ENCODE data around the gene CADM3. TPM values are rescaled to one million over a fixed set of nuclear protein-coding genes. Genes with fewer than 3 reads are reported as not detected.

Gene CADM3
- total RNA-seq, 1 experiment from 2014 or later, result not detected

GRCh38 chr1:159146980-159147379 lies 24.4 kb upstream of the CADM3 start:
- no peak overlapping the region for H3K4me2 ChIP-seq
- H3K9me3 ChIP-seq (ENCODE audit: insufficient read depth, low read depth), result no peaks in the 10 kb centered on the region
- no peaks in the 10 kb centered on the region for H3F3A ChIP-seq (ENCODE audit: insufficient read depth, low read depth)
- no peak overlapping the region for H3K27ac ChIP-seq
- intact Hi-C loops (cut with micrococcal nuclease; ENCODE audit: unreplicated experiment), result no loop called here
- H3K27me3 ChIP-seq (ENCODE audit: insufficient read depth, low read depth), result peaks cover 10% of the 10 kb centered on the region; the same call in 1 of the 2 replicates
- POLR2A ChIA-PET (ENCODE audit: unreplicated experiment), result no interaction called here
- no peak overlapping the region for H2AFZ ChIP-seq
- no peaks in the 10 kb centered on the region for H3K9me2 ChIP-seq (ENCODE audit: insufficient read depth)
- TF ChIP-seq CTCF (conservative IDR thresholded peaks at IDR 0.05), result no peak
- no peak for TF ChIP-seq EZH2 (IDR thresholded peaks at IDR 0.05; ENCODE audit: low read depth)
- no peaks in the 10 kb centered on the region for H3K36me3 ChIP-seq (ENCODE audit: low read depth)
- no peak for DNase-seq
- no peaks in the 10 kb centered on the region for H3K4me1 ChIP-seq (replicated peaks; ENCODE audit: insufficient read depth)
- no TSS peak for BruUV-seq (replicated peaks)
- H3K79me2 ChIP-seq (ENCODE audit: low read depth), result no peaks in the 10 kb centered on the region
- CTCF ChIA-PET, result no interaction called here
- no peaks in the 10 kb centered on the region for H4K20me1 ChIP-seq (ENCODE audit: insufficient read depth)
- H3K4me3 ChIP-seq, result no peak overlapping the region

DNA sequence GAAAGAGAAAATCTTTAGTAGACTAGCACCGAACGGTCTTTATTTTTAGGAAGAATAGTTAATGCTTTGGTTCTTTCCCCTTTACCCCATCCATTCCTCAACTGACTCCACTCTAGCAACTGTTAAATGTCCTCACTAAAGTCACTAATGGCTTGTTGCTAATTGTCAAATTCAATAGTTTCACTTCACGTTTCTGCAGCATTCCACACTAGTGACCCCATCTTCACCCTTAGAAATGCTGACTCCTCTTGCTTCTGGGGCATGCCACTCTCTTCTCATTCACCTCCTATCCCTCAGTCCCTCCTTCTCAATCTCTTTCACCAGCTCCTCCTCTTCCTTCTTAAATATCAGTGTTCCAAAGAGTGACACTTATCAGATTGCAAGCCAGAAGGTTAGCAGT lies 19.4 kb upstream of the CADM3 start:
- H3K79me2 ChIP-seq (ENCODE audit: low read depth), result no peaks in the 10 kb centered on the region
- H3F3A ChIP-seq (ENCODE audit: insufficient read depth, low read depth), result no peaks in the 10 kb centered on the region
- no peak overlapping the region for H3K4me2 ChIP-seq
- CTCF ChIA-PET, result no interaction called here
- no peaks in the 10 kb centered on the region for H4K20me1 ChIP-seq (ENCODE audit: insufficient read depth)
- no peak overlapping the region for H3K4me3 ChIP-seq
- H3K36me3 ChIP-seq (ENCODE audit: low read depth), result no peaks in the 10 kb centered on the region
- H3K9me2 ChIP-seq (ENCODE audit: insufficient read depth), result no peaks in the 10 kb centered on the region
- DNase-seq, result no peak
- H3K27ac ChIP-seq, result no peak overlapping the region
- intact Hi-C loops (cut with micrococcal nuclease; ENCODE audit: unreplicated experiment), result no loop called here
- TF ChIP-seq CTCF (conservative IDR thresholded peaks at IDR 0.05), result no peak
- POLR2A ChIA-PET (ENCODE audit: unreplicated experiment), result no interaction called here
- no peak overlapping the region for H2AFZ ChIP-seq
- BruUV-seq (replicated peaks), result no TSS peak
- H3K27me3 ChIP-seq (ENCODE audit: insufficient read depth, low read depth), result no peaks in the 10 kb centered on the region
- H3K4me1 ChIP-seq (replicated peaks; ENCODE audit: insufficient read depth), result no peaks in the 10 kb centered on the region
- H3K9me3 ChIP-seq (ENCODE audit: insufficient read depth, low read depth), result no peaks in the 10 kb centered on the region

- no TSS peak for BruUV-seq (replicated peaks)
Observed at GRCh38 chr1:159161001-159161718, 10.3 kb upstream of the CADM3 start.

More at GRCh38 chr1:159161001-159161718, 10.3 kb upstream of the CADM3 start:
- Histone ChIP-seq H3K9me2 (ENCODE audit: insufficient read depth) (no peaks in the 10 kb centered on the region), H3K27ac (no peak overlapping the region), H3K36me3 (ENCODE audit: low read depth) (no peaks in the 10 kb centered on the region), H3F3A (ENCODE audit: insufficient read depth, low read depth) (no peaks in the 10 kb centered on the region), H3K9me3 (ENCODE audit: insufficient read depth, low read depth) (no peaks in the 10 kb centered on the region), H3K79me2 (ENCODE audit: low read depth) (no peaks in the 10 kb centered on the region), H2AFZ (no peak overlapping the region), H4K20me1 (ENCODE audit: insufficient read depth) (no peaks in the 10 kb centered on the region), H3K27me3 (ENCODE audit: insufficient read depth, low read depth) (peaks cover 12% of the 10 kb centered on the region), H3K4me2 (no peak overlapping the region), H3K4me3 (no peak overlapping the region), H3K4me1 (replicated peaks; ENCODE audit: insufficient read depth) (no peaks in the 10 kb centered on the region)
- ChIA-PET POLR2A (ENCODE audit: unreplicated experiment) (no interaction called here), CTCF (no interaction called here)
- intact Hi-C loops (cut with micrococcal nuclease; ENCODE audit: unreplicated experiment), result loop anchor here (1.0 to 5.0 kb wide), 5 partner anchors 50 to 846 kb away; partner anchors contain the start of gene DUSP23
- peak; percentile 41 to 60 for DNase-seq
- peak; percentile 90 for TF ChIP-seq CTCF (conservative IDR thresholded peaks at IDR 0.05)
- TF ChIP-seq EZH2 (IDR thresholded peaks at IDR 0.05; ENCODE audit: low read depth), result no peak

All from PC-9 (cell line).